CD14-positive monocyte (primary cell): ENCODE data around the gene USP31. TPM values are rescaled to one million over a fixed set of nuclear protein-coding genes. Genes with fewer than 3 reads are reported as not detected.

ENCODE experiments used
- DNase-seq, 3 donors: peaks; one replicate each; pipeline ENCODE4 v3.0.0-alpha.2; 2011 to 2022
- H2AFZ ChIP-seq: 2 replicates; pipeline ENCODE4 v1.6.0; 2012; ENCODE audit warnings: mild to moderate bottlenecking, low read depth, low read length, inconsistent platforms; ENCODE audit not compliant: insufficient read depth, poor library complexity, severe bottlenecking
- H3K27ac ChIP-seq, 2 donors: 1 replicate in 1 of 2; 2 replicates in 1 of 2; pipeline ENCODE4 v1.5.1; 2012 to 2013; ENCODE audit warnings: low read length in 2 of 2, control low read depth in 1 of 2, inconsistent platforms in 1 of 2, low read depth in 1 of 2, mild to moderate bottlenecking in 1 of 2
- H3K27me3 ChIP-seq, 2 donors: one replicate each; pipeline versions ENCODE4 v1.6.0 to v1.6.1; 2011 to 2013; ENCODE audit warnings: low read length in 2 of 2; ENCODE audit not compliant: control insufficient read depth in 2 of 2, insufficient read depth in 2 of 2
- H3K36me3 ChIP-seq, 2 donors: replicated peaks in 1 of 2; 1 replicate in 1 of 2; 2 replicates in 1 of 2; pipeline versions ENCODE4 v1.5.1 to v1.6.1; 2012 to 2013; ENCODE audit warnings: low read length in 2 of 2, control low read depth in 1 of 2, inconsistent platforms in 1 of 2, mild to moderate bottlenecking in 1 of 2; ENCODE audit not compliant: insufficient read depth in 2 of 2, control insufficient read depth in 1 of 2
- H3K4me1 ChIP-seq, 2 donors: 1 replicate in 1 of 2; 2 replicates in 1 of 2; pipeline versions ENCODE4 v1.5.1 to v1.6.1; 2012 to 2013; ENCODE audit warnings: low read length in 2 of 2, control low read depth in 1 of 2, inconsistent platforms in 1 of 2, mild to moderate bottlenecking in 1 of 2, moderate library complexity in 1 of 2; ENCODE audit not compliant: insufficient read depth in 2 of 2, control insufficient read depth in 1 of 2
- H3K4me2 ChIP-seq: replicated peaks from 2 replicates; pipeline ENCODE3; 2012; ENCODE audit warnings: low read length, moderate library complexity, mild to moderate bottlenecking; ENCODE audit not compliant: poor library complexity, severe bottlenecking; ENCODE audit errors: extremely low read depth
- H3K4me3 ChIP-seq, 3 experiments: fragments of 200-600 bp in 1 of 3; sonication (generic) in 1 of 3; replicated peaks in 1 of 3; 1 replicate in 2 of 3; 2 replicates in 1 of 3; pipeline ENCODE4 v1.5.1; 2011 to 2013; ENCODE audit warnings: low read length in 3 of 3, mild to moderate bottlenecking in 3 of 3, control low read depth in 2 of 3, low read depth in 2 of 3, inconsistent platforms in 1 of 3, moderate library complexity in 1 of 3
- H3K79me2 ChIP-seq: 2 replicates; pipeline ENCODE4 v1.6.0; 2012; ENCODE audit warnings: mild to moderate bottlenecking, control low read depth, inconsistent platforms, low read length, moderate library complexity; ENCODE audit not compliant: insufficient read depth
- H3K9ac ChIP-seq: 2 replicates; pipeline ENCODE4 v1.6.0; 2017; ENCODE audit warnings: low read length, mild to moderate bottlenecking; ENCODE audit not compliant: insufficient read depth, poor library complexity, severe bottlenecking
- H3K9me3 ChIP-seq, 2 donors: replicated peaks in 1 of 2; 1 replicate in 1 of 2; 2 replicates in 1 of 2; pipeline versions ENCODE4 v1.5.1 to v1.6.1; 2012 to 2013; ENCODE audit warnings: low read length in 2 of 2, control low read depth in 1 of 2; ENCODE audit not compliant: control insufficient read depth in 1 of 2, insufficient read depth in 1 of 2
- H4K20me1 ChIP-seq: 2 replicates; pipeline ENCODE4 v1.6.0; 2012; ENCODE audit warnings: mild to moderate bottlenecking, low read length, control low read depth, moderate library complexity; ENCODE audit not compliant: insufficient read depth
- H3K27ac Mint-ChIP-seq, 7 donors: one replicate each; pipeline ENCODE4 v1.8.0; 2020; ENCODE audit warnings: mild to moderate bottlenecking in 7 of 7, mixed read lengths in 7 of 7, moderate library complexity in 6 of 7, inconsistent platforms in 2 of 7
- H3K27me3 Mint-ChIP-seq, 3 donors: one replicate each; pipeline ENCODE4 v1.8.0; 2021 to 2022; ENCODE audit warnings: low read depth in 3 of 3, mild to moderate bottlenecking in 3 of 3, mixed read lengths in 3 of 3, moderate library complexity in 3 of 3, inconsistent platforms in 1 of 3
- H3K36me3 Mint-ChIP-seq, 2 donors: one replicate each; pipeline ENCODE4 v1.8.0; 2020; ENCODE audit warnings: mixed read lengths in 2 of 2, inconsistent platforms in 1 of 2, mild to moderate bottlenecking in 1 of 2
- H3K4me1 Mint-ChIP-seq: one replicate; pipeline ENCODE4 v1.8.0; 2020; ENCODE audit warnings: mild to moderate bottlenecking, mixed read lengths
- H3K4me3 Mint-ChIP-seq, 2 donors: one replicate each; pipeline ENCODE4 v1.8.0; 2020; ENCODE audit warnings: mild to moderate bottlenecking in 2 of 2, mixed read lengths in 2 of 2, moderate library complexity in 1 of 2
- H3K9me3 Mint-ChIP-seq, 7 donors: one replicate each; pipeline ENCODE4 v1.8.0; 2020 to 2022; ENCODE audit warnings: mixed read lengths in 7 of 7, mild to moderate bottlenecking in 6 of 7, moderate library complexity in 6 of 7, inconsistent platforms in 2 of 7
- CTCF ChIP-seq: fragments of 200-600 bp; IDR thresholded peaks from one replicate; pipeline ENCODE4 v1.8.0; 2022; ENCODE audit warnings: antibody characterized with exemption, mild to moderate bottlenecking
- WGBS: methylation state at CpG from one replicate; pipeline ENCODE4 v1.1.5; 2013; ENCODE audit warnings: missing lambda C conversion rate; ENCODE audit not compliant: insufficient coverage; 5-methylcytosine and 5-hydroxymethylcytosine counted together
- intact Hi-C, 2 donors: fragments of 100-400 bp; cut with micrococcal nuclease; formaldehyde crosslinking; loops; one replicate each; pipeline versions ENCODE4 v1.15.0 to v1.15.1; 2023
- polyA plus RNA-seq, 3 donors: library from polyadenylated mRNA; depleted of rRNA in 1 of 3; unstranded in 2 of 3; stranded (reverse) in 1 of 3; fragments of 300-500 nt in 2 of 3; fragments of >200 nt in 1 of 3; fragmentation: Illumina TruSeq in 2 of 3; gene quantifications; 1 replicate in 2 of 3; 2 replicates in 1 of 3; pipeline ENCODE4 v1.2.3, GENCODE V29; 2012 to 2021

USP31 gene
- polyA plus RNA-seq, 3 donors, result 0.15 to 4.1 (median 0.36) TPM

GRCh38 chr16:23059433-23059832, 89.8 kb downstream of the USP31 start:
- H3K9me3 ChIP-seq, result peaks cover 0 to 4% of the 10 kb centered on the region in 2 donors
- peaks cover 6 to 9% (median 7%) of the 10 kb centered on the region in 3 donors for H3K27me3 Mint-ChIP-seq
- peaks cover 0 to 10% of the 10 kb centered on the region in 2 donors for H3K4me1 ChIP-seq
- no peak for DNase-seq
- intact Hi-C loops, result no loop called here
- 73% methylated on average over 2 of the region's 5 CpGs for WGBS
- no peak overlapping the region for H3K4me3 Mint-ChIP-seq
- H3K4me1 Mint-ChIP-seq, result peaks cover 35% of the 10 kb centered on the region
- TF ChIP-seq CTCF, result no peak
- H3K36me3 Mint-ChIP-seq, result peaks cover 0 to 1% of the 10 kb centered on the region in 2 donors
- no peaks in the 10 kb centered on the region for H3K79me2 ChIP-seq
- H3K27me3 ChIP-seq, result no peaks in the 10 kb centered on the region
- H3K9ac ChIP-seq, result no peak overlapping the region
- H3K36me3 ChIP-seq, result no peaks in the 10 kb centered on the region
- no peaks in the 10 kb centered on the region for H4K20me1 ChIP-seq
- no peak overlapping the region for H3K4me2 ChIP-seq
- no peak overlapping the region for H3K4me3 ChIP-seq
- H3K9me3 Mint-ChIP-seq, result peaks cover 3 to 9% (median 6%) of the 10 kb centered on the region in 7 donors
- H2AFZ ChIP-seq, result no peak overlapping the region
- no peak overlapping the region for H3K27ac Mint-ChIP-seq
- no peak overlapping the region for H3K27ac ChIP-seq

GRCh38 chr16:23058576-23058975, 90.7 kb downstream of the USP31 start:
- Histone ChIP-seq H4K20me1 (no peaks in the 10 kb centered on the region), H3K9me3 (peaks cover 0 to 4% of the 10 kb centered on the region in 2 donors), H3K9ac (no peak overlapping the region), H3K4me3 (no peak overlapping the region), H3K27me3 (no peaks in the 10 kb centered on the region), H3K4me2 (no peak overlapping the region), H3K36me3 (no peaks in the 10 kb centered on the region), H3K79me2 (no peaks in the 10 kb centered on the region), H3K27ac (no peak overlapping the region), H3K4me1 (peaks cover 0 to 4% of the 10 kb centered on the region in 2 donors), H2AFZ (no peak overlapping the region)
- H3K27ac Mint-ChIP-seq, result no peak overlapping the region
- H3K27me3 Mint-ChIP-seq, result peaks cover 6 to 9% (median 7%) of the 10 kb centered on the region in 3 donors
- H3K4me3 Mint-ChIP-seq, result no peak overlapping the region
- 42% methylated on average over 3 of the region's 4 CpGs for WGBS
- DNase-seq, result no peak
- no peak for TF ChIP-seq CTCF
- intact Hi-C loops, result no loop called here
- H3K9me3 Mint-ChIP-seq, result peaks cover 3 to 9% (median 6%) of the 10 kb centered on the region in 7 donors
- no peaks in the 10 kb centered on the region for H3K36me3 Mint-ChIP-seq
- H3K4me1 Mint-ChIP-seq, result peaks cover 31% of the 10 kb centered on the region
